ENCODE measurements around the gene CRYGA.
A peak's percentile ranks its signal among the peaks of the same experiment; 100 is the strongest.

Gene CRYGA, protein sequence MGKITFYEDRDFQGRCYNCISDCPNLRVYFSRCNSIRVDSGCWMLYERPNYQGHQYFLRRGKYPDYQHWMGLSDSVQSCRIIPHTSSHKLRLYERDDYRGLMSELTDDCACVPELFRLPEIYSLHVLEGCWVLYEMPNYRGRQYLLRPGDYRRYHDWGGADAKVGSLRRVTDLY

DNA sequence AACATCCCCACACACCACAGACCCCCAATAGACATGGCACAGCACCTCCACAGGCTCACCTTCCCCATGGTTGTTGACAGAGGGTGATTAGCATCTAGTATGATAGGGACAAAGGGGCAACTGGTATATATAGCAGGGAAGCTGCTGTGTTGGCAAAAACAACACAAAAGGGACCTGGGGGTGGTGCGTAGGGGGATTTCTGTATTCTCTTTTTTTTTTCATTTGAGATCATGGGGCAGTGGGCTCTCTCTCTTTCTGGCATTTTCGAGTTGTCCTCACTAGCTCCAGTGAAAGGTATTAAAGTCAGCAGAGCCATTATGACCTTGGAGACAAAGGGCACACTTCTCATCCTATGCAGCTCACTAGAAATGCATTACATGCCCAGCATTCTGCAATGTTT, at the start of gene CRYGA:
Gene CRYGA (minus strand): TSS at position 101 of the 400 bp plus-strand sequence. CDS start 33 bp downstream, at position 68.
- no peak for DNase-seq (ENCODE audit: low read depth)

- DNase-seq (ENCODE audit: low read depth), result no peak
These were observed 47.5 kb upstream of the CRYGA start for GRCh38 chr2:208210688-208211451.

DNA sequence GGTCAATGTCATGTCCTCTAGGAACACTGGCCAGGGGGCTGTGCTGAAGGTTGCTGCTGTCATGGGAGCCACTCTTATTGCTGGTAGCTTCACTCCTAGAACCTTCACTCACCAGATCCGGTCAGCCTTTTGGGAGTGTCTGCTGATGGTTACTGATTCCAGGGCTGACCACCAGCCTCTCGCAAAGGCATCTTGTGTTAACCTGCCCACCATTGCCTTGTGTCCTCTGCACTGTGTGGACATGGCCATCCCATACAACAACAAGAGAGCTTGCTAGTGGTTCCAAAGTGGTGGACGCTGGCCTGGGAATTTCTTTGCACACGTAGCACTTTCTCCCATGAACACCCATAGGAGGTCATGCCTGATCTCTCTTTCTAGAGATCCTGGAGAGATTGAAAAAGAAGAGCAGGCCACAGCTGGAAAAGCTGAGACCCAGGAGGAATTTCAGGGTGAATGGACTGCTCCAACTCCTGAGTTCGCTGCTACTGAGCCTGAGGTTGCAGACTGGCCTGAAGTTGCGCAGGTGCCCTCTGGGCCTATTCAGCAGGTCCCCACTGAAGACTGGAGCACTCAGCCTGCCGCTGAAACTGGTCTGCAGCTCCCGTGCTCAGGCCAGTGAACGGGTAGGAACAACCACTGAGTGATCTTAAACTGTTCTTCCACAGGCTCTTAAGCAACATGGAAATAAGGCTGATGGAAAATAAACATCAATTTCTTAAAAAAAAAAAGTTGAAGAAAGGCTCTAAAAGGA, 45.1 kb upstream of the CRYGA start:
- DNase-seq (ENCODE audit: low read depth), result no peak

DNA sequence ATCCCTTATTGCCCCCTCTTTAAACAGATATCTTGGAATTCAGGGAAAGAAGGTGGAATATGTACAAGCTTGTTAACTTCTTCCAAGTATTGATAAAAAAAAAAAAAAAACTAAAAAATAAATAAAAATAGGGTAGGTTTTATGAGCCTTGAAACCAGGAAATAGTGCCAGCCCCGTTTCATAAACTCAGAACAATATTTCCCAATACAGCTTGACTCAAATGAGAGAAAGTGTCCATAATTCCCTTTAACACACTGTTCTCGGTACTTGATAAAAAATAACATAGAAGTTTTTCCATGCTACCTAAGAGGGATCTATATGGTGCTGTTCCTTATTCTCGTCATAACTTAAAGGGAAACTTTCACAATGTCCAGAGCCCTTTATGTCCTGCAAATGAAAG, 44.4 kb upstream of the CRYGA start:
- no peak for DNase-seq (ENCODE audit: low read depth)

DNA sequence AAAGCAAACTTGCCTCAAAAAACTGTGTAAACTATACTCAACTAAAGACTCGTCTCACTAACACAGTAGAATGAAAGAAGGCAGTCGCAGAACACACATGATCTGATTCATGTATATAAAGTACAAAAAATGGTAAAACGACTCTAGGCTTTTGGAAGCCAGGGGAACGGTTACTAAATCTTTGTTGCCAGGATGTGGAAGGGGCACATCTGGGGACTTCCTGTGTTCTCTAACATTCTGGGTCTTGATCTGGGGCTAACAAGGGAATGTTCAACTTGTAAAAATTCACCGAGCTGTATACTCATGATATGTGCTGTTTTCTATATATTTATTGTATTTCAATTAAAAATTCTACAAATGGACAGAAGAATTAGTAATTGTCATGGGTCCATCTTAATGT, 40.8 kb upstream of the CRYGA start:
- no peak for DNase-seq (ENCODE audit: low read depth)

DNA sequence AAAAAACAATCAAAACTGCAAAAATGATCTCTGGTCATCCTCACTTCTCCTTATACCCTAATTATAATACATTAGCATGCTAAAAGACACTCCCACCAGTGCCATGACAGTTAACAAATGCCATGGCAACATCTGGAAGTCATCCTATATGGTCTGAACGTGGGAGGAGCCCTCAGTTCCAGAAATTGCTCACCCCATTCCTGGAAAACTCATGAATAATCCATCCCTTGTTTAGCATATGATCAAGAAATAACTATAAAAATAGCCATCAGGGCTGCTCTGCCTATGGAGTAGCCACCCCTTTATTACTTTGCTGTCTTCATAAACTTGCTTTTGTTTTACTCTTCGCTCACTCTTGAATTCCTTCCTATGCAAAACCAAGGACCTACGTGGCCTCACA, 32.1 kb upstream of the CRYGA start:
- no peak for DNase-seq (ENCODE audit: low read depth)

DNA sequence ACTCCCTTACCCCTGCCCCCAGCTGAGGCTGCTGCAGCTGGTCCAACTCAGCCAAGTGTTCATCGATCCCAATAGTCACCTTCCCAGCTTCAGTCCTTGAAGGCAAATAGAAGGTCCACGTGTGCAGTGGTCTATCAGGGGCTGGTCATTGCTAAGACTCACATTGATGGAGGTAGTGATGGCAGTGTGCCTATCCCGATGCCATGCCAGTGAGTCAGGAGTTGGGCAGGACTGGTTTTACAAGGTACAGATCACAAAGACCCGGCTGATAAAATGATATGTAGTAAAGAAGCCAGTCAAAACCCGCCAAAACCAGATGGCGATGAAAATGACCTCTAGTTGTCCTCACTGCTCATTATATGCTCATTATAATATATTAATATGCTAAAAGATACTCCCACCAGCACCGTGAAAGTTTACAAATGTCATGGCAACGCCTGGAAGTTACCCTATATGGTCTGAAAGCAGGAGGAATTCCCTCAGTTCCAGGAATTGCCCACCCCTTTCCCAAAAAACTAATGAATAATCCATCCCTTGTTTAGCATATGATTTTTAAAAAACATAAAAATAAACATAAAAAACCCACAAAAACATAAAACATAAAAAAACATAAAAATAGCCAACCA, 29.3 kb upstream of the CRYGA start:
- no peak for DNase-seq (ENCODE audit: low read depth)

DNA sequence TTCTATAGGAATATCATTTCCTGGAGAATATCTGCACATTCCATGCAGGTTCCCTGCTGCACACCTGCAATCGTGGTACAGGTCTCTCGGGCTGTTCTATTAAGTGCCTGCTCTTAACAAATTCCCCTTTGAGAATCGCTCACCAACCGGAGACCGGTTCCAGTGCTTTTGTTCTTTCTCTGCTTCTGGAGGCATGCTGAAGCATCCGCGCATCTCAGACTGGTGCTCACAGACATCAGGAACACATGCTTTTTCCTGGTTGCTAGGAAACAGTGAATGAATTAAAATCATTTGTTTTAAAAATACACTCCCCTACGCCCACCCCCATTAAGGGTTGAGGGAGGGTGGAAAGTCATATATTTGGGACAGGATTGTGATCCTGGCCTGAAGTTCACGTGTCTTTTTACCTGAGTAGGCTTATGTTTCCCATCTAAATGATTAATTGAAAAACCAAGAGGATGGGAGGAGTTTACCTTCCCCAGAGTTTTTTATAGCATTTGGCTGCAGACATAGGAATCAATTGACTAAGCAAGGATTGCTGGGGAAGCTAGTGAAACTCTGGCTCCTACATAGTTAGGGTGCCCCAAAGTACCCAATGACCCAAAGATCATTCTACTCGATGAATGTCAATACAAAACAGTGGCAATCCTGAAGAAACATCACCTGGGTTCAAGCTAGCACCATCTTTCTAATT, 26.6 kb upstream of the CRYGA start, which contains the start of gene C2orf80:
Gene C2orf80 (minus strand): TSS at position 221 of the 694 bp plus-strand sequence. CDS start 3,044 bp downstream, outside the sequence.
- DNase-seq (ENCODE audit: low read depth), result no peak

DNA sequence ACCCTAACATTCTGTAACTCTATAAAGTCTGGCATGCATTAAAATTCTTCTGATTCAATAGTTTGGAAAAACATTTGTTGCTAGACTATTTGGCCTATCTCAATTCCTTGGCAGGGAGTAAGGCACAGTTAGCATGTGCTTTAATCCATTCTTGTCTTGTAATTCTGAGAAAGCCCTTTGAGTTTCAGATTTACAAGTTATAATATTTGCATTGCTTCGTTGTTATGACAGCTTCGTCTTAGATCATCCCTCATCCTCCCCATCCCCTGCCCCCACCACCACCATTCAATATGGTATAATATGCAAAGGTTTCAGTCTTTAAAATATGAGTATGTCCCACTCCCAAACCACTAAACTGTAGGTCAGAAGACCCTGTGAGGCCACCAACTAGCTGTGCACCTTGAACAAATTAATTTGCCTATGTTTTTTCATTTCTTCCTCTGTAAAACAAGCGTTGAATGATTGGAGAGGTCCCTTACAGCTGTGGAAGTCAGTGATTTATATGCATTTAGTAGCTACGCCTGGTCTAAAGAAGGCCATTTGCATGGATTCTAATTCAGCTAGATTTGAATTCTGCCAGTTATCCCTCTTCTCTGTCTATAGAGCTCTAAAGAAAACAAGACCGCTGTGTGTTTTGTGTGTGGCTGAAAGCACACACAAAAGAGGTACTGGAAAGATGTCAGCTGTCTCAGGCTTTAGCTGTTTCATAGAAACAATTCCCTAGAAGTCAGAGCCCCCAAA, 25.9 kb upstream of the CRYGA start:
- DNase-seq (ENCODE audit: low read depth), result no peak

DNA sequence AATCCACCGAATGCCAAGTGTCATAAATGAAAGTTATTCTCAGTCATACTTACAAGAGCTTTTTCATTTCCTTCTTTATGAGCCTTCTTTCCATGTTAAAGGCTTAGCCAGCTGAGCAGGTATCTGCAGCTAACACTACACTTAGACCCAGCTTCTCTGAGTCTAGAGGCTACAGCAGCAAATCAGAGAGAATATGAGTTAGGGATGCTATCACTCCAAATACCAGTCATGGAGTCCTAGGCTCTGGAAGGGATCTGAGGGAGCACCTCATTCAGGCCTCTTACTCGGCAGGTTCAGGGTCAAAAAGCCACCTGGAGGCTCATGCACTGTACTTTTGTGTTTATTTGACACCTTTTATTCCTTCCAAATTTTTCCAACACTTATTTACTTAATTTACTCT, 23.5 kb upstream of the CRYGA start:
- no peak for DNase-seq (ENCODE audit: low read depth)

- no peak for DNase-seq (ENCODE audit: low read depth)
These were observed 23.1 kb upstream of the CRYGA start for GRCh38 chr2:208186465-208186864.

DNA sequence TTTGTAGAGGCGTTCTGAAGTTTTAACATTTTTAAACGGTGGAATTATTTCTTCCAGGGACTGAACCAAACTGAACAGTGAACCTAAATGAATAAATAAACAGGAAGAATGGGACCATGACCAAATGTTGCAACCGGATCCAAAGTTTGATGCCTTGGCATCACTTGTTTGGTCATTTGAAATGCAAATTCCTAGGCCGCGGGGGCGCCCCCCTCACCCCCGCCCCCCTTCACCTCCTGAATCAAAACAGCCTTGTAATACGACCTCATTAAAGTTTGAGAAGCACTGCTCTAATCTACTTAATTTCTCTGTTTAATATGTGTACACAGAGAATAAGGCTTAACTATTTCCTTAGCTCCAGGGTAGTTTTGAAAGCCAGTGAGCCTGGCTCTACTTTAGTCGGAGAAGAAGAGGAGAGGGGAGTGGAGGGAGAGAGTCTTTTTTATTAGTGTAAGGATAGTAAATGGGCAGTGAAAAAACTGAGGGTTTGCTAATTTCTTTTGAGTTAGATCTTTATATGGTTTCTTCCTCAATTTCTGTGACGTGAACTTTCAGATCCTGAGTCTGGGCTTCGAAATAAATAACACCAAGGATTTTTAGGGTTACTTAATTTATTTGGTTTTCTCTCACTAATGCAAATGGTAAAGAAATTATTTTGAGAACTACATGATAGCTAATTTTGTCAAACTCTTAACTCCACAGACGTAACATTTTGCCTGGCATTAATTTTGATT, 20.8 kb upstream of the CRYGA start:
- DNase-seq (ENCODE audit: low read depth), result no peak

GRCh38 chr2:208183526-208183925, 20.1 kb upstream of the CRYGA start:
- no peak for DNase-seq (ENCODE audit: low read depth)

GRCh38 chr2:208182835-208183234, 19.4 kb upstream of the CRYGA start:
- no peak for DNase-seq (ENCODE audit: low read depth)

DNA sequence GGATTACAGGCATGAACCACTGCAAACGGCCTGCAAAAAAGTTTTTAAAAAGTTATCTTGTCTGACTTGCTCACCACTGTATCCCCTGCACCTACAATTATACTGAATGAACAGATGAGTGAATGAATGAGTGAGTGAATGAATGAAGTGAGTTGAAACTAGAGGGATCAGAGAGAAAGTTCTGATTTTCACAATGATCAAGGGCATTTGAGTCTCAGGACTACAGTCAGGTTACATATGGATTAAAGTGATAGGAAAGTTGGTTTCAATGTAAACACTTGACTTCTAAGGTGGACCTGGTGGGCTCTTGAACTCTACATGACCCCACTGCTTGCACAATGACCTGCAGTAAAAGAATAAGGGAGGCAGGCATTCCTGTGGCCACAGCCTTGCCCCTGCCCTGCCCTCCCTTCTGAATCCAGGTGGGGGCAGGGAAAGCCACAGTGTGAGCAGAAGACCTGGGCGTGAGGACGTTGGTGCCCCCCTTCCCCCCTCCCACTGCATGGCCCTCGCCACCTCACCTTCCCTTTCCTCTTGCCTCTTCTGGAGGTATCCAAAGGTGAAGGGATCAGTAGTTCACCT, 15.7 kb upstream of the CRYGA start:
- DNase-seq (ENCODE audit: low read depth), result no peak

GRCh38 chr2:208175840-208176153, 12.4 kb upstream of the CRYGA start:
- DNase-seq (ENCODE audit: low read depth), result no peak

DNA sequence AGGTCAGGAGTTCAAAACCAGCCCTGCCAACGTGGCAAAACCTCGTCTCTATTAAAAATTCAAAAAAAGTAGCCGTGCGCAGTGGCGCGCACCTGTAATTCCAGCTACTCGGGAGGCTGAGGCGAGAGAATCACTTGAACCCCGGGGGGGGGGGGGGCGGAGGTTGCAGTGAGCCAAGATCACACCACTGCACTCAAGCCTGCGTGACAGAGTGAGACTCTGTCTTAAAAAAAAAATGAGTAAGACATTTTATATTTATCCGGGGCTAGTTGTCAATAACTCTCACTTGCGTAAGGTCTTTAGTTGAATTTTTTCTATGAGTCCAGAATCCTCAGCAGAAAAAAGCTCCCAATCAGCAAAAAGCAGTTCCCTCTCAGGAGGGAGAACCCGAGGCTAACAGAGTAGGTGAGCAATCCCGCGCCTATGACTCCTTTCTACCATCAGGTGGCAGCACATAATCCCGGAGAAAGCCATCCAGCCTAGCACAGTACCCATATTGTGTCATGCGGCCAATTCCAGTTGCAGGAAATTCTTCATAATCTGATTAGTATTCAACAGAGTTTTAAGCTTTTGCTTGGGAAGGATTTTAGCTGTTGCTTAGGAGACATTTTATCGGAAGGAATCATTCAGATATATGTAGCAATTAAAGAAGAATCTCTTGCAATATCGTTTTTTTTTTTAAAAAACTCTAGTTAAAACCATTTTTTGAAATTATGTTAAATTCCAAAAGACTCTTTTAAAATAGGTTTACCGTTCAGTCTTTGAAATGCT, 11.9 kb upstream of the CRYGA start:
- DNase-seq (ENCODE audit: low read depth), result peak; percentile 25

DNA sequence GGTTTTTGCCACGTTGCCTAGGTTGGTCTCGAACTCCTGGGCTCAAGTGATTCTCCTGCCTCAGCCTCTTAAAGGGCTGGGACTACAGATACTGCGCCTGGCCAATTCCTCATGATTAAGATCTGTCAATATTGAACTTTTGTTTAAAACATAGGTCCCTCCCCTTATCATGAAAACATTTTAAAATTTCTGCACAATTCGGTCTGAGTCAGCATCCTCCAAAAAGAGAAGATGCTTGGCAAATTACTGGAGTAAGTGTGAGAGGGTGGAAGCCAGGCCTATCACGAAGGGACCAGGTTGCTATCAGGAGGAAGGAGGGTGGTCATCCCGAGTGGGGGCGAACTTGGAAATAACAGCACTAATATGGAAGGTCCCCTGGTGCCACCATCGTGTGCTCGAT, 10.8 kb upstream of the CRYGA start:
- DNase-seq (ENCODE audit: low read depth), result no peak

- no peak for DNase-seq (ENCODE audit: low read depth)
These were observed 8.7 kb upstream of the CRYGA start for GRCh38 chr2:208172125-208172524.
